ENCODE data around the gene DYSF. TPM values are rescaled to one million over a fixed set of nuclear protein-coding genes. Genes with fewer than 3 reads are reported as not detected.

DYSF gene
- total RNA-seq, 1 experiment from 2014 or later: 0.24 TPM

- Histone ChIP-seq H3K36me3 (ENCODE audit: insufficient read depth, low read length, poor library complexity, severe bottlenecking) (no peaks in the 10 kb centered on the region), H3K27me3 (replicated peaks; ENCODE audit: insufficient read depth, low read depth, low read length, poor library complexity) (no peaks in the 10 kb centered on the region), H3K9me3 (ENCODE audit: low read depth, low read length, poor library complexity, severe bottlenecking) (no peaks in the 10 kb centered on the region), H3K4me3 (ENCODE audit: low read depth, low read length, poor library complexity, severe bottlenecking) (no peak overlapping the region), H3K27ac (ENCODE audit: low read depth, low read length, poor library complexity, severe bottlenecking) (no peak overlapping the region), H3K4me1 (ENCODE audit: insufficient read depth, low read length, poor library complexity, severe bottlenecking) (no peaks in the 10 kb centered on the region)
- BruUV-seq (replicated peaks): no TSS peak
- ChIA-PET POLR2A (ENCODE audit: low non-redundant PET) (no interaction called here), CTCF (no interaction called here)
- TF ChIP-seq EZH2 (IDR thresholded peaks at IDR 0.05; ENCODE audit: borderline replicate concordance, low read depth, low read length, poor library complexity, severe bottlenecking) (no peak), CTCF (conservative IDR thresholded peaks at IDR 0.05; ENCODE audit: low read depth, low read length) (no peak)
- DNase-seq (ENCODE audit: low spot score): no peak
- intact Hi-C loops (cut with micrococcal nuclease; ENCODE audit: unreplicated experiment): no loop called here
These were observed 215.1 kb downstream of the DYSF start for GRCh38 chr2:71668326-71669057.

GRCh38 chr2:71669058-71669456, 215.7 kb downstream of the DYSF start:
- CTCF ChIA-PET: no interaction called here
- intact Hi-C loops (cut with micrococcal nuclease; ENCODE audit: unreplicated experiment): no loop called here
- no TSS peak for BruUV-seq (replicated peaks)
- no peak overlapping the region for H3K4me3 ChIP-seq (ENCODE audit: low read depth, low read length, poor library complexity, severe bottlenecking)
- no peaks in the 10 kb centered on the region for H3K27me3 ChIP-seq (replicated peaks; ENCODE audit: insufficient read depth, low read depth, low read length, poor library complexity)
- POLR2A ChIA-PET (ENCODE audit: low non-redundant PET): no interaction called here
- H3K4me1 ChIP-seq (ENCODE audit: insufficient read depth, low read length, poor library complexity, severe bottlenecking): no peaks in the 10 kb centered on the region
- no peaks in the 10 kb centered on the region for H3K9me3 ChIP-seq (ENCODE audit: low read depth, low read length, poor library complexity, severe bottlenecking)
- no peaks in the 10 kb centered on the region for H3K36me3 ChIP-seq (ENCODE audit: insufficient read depth, low read length, poor library complexity, severe bottlenecking)
- no peak for DNase-seq (ENCODE audit: low spot score)
- TF ChIP-seq EZH2 (IDR thresholded peaks at IDR 0.05; ENCODE audit: borderline replicate concordance, low read depth, low read length, poor library complexity, severe bottlenecking) (no peak), CTCF (conservative IDR thresholded peaks at IDR 0.05; ENCODE audit: low read depth, low read length) (no peak)
- H3K27ac ChIP-seq (ENCODE audit: low read depth, low read length, poor library complexity, severe bottlenecking): no peak overlapping the region

- BruUV-seq (replicated peaks): no TSS peak
- Histone ChIP-seq H3K4me3 (ENCODE audit: low read depth, low read length, poor library complexity, severe bottlenecking) (no peak overlapping the region), H3K36me3 (ENCODE audit: insufficient read depth, low read length, poor library complexity, severe bottlenecking) (no peaks in the 10 kb centered on the region), H3K4me1 (ENCODE audit: insufficient read depth, low read length, poor library complexity, severe bottlenecking) (no peaks in the 10 kb centered on the region), H3K27me3 (replicated peaks; ENCODE audit: insufficient read depth, low read depth, low read length, poor library complexity) (no peaks in the 10 kb centered on the region), H3K27ac (ENCODE audit: low read depth, low read length, poor library complexity, severe bottlenecking) (no peak overlapping the region), H3K9me3 (ENCODE audit: low read depth, low read length, poor library complexity, severe bottlenecking) (no peaks in the 10 kb centered on the region)
- intact Hi-C loops (cut with micrococcal nuclease; ENCODE audit: unreplicated experiment): no loop called here
- ChIA-PET CTCF (no interaction called here), POLR2A (ENCODE audit: low non-redundant PET) (no interaction called here)
- TF ChIP-seq EZH2 (IDR thresholded peaks at IDR 0.05; ENCODE audit: borderline replicate concordance, low read depth, low read length, poor library complexity, severe bottlenecking): no peak
- no peak for TF ChIP-seq CTCF (conservative IDR thresholded peaks at IDR 0.05; ENCODE audit: low read depth, low read length)
- DNase-seq (ENCODE audit: low spot score): no peak
These were observed 216.5 kb downstream of the DYSF start for GRCh38 chr2:71669628-71670429.
